HepG2 (cell line): ENCODE measurements around the gene AARS1. TPM values are rescaled to one million over a fixed set of nuclear protein-coding genes. Genes with fewer than 3 reads are reported as not detected.

Experiments
- CENPBD1 ChIP-seq: sonication (generic); formaldehyde crosslinking; IDR thresholded peaks from 2 replicates; pipeline ENCODE4 v1.8.0; 2022; ENCODE audit warnings: missing genetic modification reagents, low read depth, mild to moderate bottlenecking, borderline replicate concordance
- KAT2B ChIP-seq: fragments of 150-350 bp; IDR thresholded peaks from 2 replicates; pipeline ENCODE4 v1.6.1; 2014; ENCODE audit warnings: low read depth, low read length, borderline replicate concordance
- KDM6A ChIP-seq: IDR thresholded peaks from 2 replicates; pipeline ENCODE4 v1.6.1; 2016; ENCODE audit warnings: low read depth
- PITX1 ChIP-seq: sonication (generic); formaldehyde crosslinking; IDR thresholded peaks from 2 replicates; pipeline ENCODE4 v1.5.1; 2020; ENCODE audit warnings: mild to moderate bottlenecking, missing genetic modification reagents
- PRDM15 ChIP-seq: sonication (generic); formaldehyde crosslinking; IDR thresholded peaks from 2 replicates; pipeline ENCODE4 v1.4.0; 2020; ENCODE audit warnings: missing genetic modification reagents
- RCOR2 ChIP-seq: IDR thresholded peaks from 2 replicates; pipeline ENCODE4 v1.6.1; 2016; ENCODE audit warnings: missing biosample characterization, missing genetic modification reagents
- RXRA ChIP-seq: sonication (generic); formaldehyde crosslinking; IDR thresholded peaks from 2 replicates; pipeline ENCODE4 v1.5.1; 2020; ENCODE audit warnings: missing genetic modification reagents
- SUZ12 ChIP-seq: fragments of 150-350 bp; IDR thresholded peaks from 2 replicates; pipeline ENCODE4 v1.6.1; 2014; ENCODE audit warnings: low read depth, low read length
- ZFP1 ChIP-seq: IDR thresholded peaks from 2 replicates; pipeline ENCODE4 v1.6.1; 2016
- ZFX ChIP-seq: sonication (generic); formaldehyde crosslinking; IDR thresholded peaks from 2 replicates; pipeline ENCODE4 v1.4.0; 2020; ENCODE audit warnings: mild to moderate bottlenecking, low read depth, missing genetic modification reagents, moderate library complexity
- ZMYM4 ChIP-seq: sonication (generic); formaldehyde crosslinking; IDR thresholded peaks from 2 replicates; pipeline ENCODE4 v1.8.1; 2023; ENCODE audit warnings: mild to moderate bottlenecking, missing genetic modification reagents
- ZNF296 ChIP-seq: sonication (generic); formaldehyde crosslinking; conservative IDR thresholded peaks from 2 replicates; pipeline ENCODE4 v1.5.0; 2020; ENCODE audit warnings: mild to moderate bottlenecking, missing genetic modification reagents
- ZNF331 ChIP-seq: sonication (generic); formaldehyde crosslinking; IDR thresholded peaks from 2 replicates; pipeline ENCODE4 v1.4.0; 2020; ENCODE audit warnings: missing genetic modification reagents
- ZNF350 ChIP-seq: sonication (generic); formaldehyde crosslinking; IDR thresholded peaks from 2 replicates; pipeline ENCODE4 v1.4.0; 2020; ENCODE audit warnings: mild to moderate bottlenecking, low read depth, missing genetic modification reagents, borderline replicate concordance
- ZNF512B ChIP-seq: sonication (generic); formaldehyde crosslinking; IDR thresholded peaks from 2 replicates; pipeline ENCODE4 v1.5.1; 2020; ENCODE audit warnings: missing genetic modification reagents, mild to moderate bottlenecking, borderline replicate concordance
- ZNF569 ChIP-seq: sonication (generic); formaldehyde crosslinking; IDR thresholded peaks from 2 replicates; pipeline ENCODE4 v1.5.0; 2020; ENCODE audit warnings: mild to moderate bottlenecking, missing genetic modification reagents, moderate library complexity, borderline replicate concordance
- ZNF580 ChIP-seq: IDR thresholded peaks from 2 replicates; pipeline ENCODE4 v1.6.1; 2016; ENCODE audit warnings: low read depth, borderline replicate concordance
- polyA plus RNA-seq, 8 experiments: library from polyadenylated mRNA; depleted of rRNA in 3 of 8; stranded (reverse) in 7 of 8; unstranded in 1 of 8; fragments of >200 nt; fragmentation: Illumina TruSeq in 4 of 8; extraction: Trizol in 4 of 8; gene quantifications; 2 replicates each; pipeline versions ENCODE4 v1.2.1 to v1.2.3, GENCODE V29; 2011 to 2016; ENCODE audit warnings: low read depth in 4 of 8, missing spikeins in 1 of 8, mixed read lengths in 1 of 8; ENCODE audit not compliant: insufficient read depth in 1 of 8
- total RNA-seq, 5 experiments: library from RNA; depleted of rRNA; stranded (reverse); fragments of >200 nt; fragmentation: Illumina TruSeq; extraction: Trizol; gene quantifications; 2 replicates each; pipeline ENCODE4 v1.2.3, GENCODE V29; 2016; ENCODE audit warnings: low read depth in 1 of 5
- TF ChIP-seq, protein P1 (sequence below): sonication (generic); formaldehyde crosslinking; IDR thresholded peaks from 2 replicates; pipeline ENCODE4 v1.8.1; 2023; ENCODE audit warnings: mild to moderate bottlenecking, missing genetic modification reagents
- TF ChIP-seq, protein P2 (sequence below): sonication (generic); formaldehyde crosslinking; IDR thresholded peaks from 2 replicates; pipeline ENCODE4 v1.9.0; 2022; ENCODE audit warnings: low read depth, missing genetic modification reagents

Gene AARS1
- total and polyA plus RNA-seq, 2 of the 13 experiments (the other 11 are each of a cell fraction or from before 2014, with no cell fraction given), result 107 to 132 TPM

DNA sequence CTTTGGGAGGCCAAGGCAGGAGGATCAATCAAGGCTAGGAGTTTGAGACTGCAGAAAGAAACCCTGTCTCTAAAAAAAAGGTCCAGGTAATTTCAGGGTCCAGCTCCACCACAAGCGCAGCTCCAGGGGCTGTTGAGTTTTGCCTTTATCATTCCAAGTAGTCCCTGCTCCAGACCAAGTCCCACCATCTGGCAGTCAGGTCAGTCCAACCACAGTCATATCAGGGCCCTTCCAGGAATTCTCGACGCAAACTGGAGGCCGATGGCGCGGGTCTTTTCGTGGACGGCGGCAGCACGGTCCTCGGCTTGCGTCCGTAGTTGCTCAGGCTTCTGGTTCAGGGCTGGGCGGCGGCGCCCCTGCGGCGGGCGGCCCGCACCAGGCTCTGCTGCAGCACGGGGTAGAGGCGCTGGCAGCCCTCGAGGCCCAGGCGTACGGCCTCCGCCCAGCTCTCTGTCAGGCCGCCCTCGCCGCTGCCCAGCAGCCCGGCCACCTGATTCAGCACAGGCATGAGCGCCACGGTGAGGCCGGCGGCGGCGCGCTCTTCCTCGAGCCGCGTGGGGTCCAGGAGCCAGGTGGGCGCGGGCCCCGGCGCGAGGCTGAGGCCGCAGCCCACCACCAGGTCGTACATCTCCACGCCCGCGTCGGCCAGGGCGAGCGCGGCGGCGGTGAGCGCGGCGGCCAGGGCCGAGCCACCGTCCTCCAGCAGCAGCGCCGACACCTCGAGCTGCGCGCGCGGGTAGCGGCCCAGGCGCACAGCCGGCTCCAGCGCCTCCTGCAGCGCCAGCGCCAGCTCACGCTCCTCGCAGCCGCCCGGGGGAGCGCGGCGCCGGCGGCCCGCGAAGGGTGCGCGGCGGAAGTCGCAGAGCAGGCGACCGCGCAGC, 38.3 kb downstream of the AARS1 start (continued):
- TF ChIP-seq ZNF350 (CRISPR knock-in tag), result no peak; the same call in 1 of the 2 replicates
- no peak for TF ChIP-seq ZNF512B (CRISPR knock-in tag)
- TF ChIP-seq RXRA (CRISPR knock-in tag), result 0 out of 2 replicates have a peak, but pooled peaks have one; percentile 13
- TF ChIP-seq ZNF569 (CRISPR knock-in tag), result no peak
- TF ChIP-seq ZNF331 (CRISPR knock-in tag), result peak; percentile 86
- TF ChIP-seq CENPBD1 (CRISPR knock-in tag), result no peak; the same call in 1 of the 2 replicates
- TF ChIP-seq PITX1 (CRISPR knock-in tag), result peak; percentile 16; the same call in 1 of the 2 replicates
- TF ChIP-seq PRDM15 (CRISPR knock-in tag), result peak; percentile 42; the same call in 1 of the 2 replicates
- TF ChIP-seq RCOR2 (CRISPR knock-in tag), result no peak
- TF ChIP-seq ZNF580 (CRISPR knock-in tag), result no peak; the same call in 1 of the 2 replicates
- no peak for TF ChIP-seq ZNF296
- no peak for TF ChIP-seq KDM6A (CRISPR knock-in tag)
- TF ChIP-seq ZFP1, result no peak
- TF ChIP-seq, protein P1, sequence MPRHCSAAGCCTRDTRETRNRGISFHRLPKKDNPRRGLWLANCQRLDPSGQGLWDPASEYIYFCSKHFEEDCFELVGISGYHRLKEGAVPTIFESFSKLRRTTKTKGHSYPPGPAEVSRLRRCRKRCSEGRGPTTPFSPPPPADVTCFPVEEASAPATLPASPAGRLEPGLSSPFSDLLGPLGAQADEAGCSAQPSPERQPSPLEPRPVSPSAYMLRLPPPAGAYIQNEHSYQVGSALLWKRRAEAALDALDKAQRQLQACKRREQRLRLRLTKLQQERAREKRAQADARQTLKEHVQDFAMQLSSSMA, result no peak; the same call in 1 of the 2 replicates
- TF ChIP-seq, protein P2, sequence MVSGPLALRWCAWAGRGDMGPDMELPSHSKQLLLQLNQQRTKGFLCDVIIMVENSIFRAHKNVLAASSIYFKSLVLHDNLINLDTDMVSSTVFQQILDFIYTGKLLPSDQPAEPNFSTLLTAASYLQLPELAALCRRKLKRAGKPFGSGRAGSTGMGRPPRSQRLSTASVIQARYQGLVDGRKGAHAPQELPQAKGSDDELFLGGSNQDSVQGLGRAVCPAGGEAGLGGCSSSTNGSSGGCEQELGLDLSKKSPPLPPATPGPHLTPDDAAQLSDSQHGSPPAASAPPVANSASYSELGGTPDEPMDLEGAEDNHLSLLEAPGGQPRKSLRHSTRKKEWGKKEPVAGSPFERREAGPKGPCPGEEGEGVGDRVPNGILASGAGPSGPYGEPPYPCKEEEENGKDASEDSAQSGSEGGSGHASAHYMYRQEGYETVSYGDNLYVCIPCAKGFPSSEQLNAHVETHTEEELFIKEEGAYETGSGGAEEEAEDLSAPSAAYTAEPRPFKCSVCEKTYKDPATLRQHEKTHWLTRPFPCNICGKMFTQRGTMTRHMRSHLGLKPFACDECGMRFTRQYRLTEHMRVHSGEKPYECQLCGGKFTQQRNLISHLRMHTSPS (CRISPR knock-in tag), result no peak
- no peak for TF ChIP-seq SUZ12
- peak; percentile 30; the same call in 1 of the 2 replicates for TF ChIP-seq ZMYM4 (CRISPR knock-in tag)
- TF ChIP-seq KAT2B, result no peak
- TF ChIP-seq ZFX (CRISPR knock-in tag), result peak; percentile 93
